Hematopoietic multipotent progenitor cell treated with erythropoietin and hydrocortisone succinate and interleukin-3 and kit ligand, for 4 days (in vitro differentiated cells): Measurements from ENCODE around the gene R3HCC1L.

ENCODE experiments used
- DNase-seq: peaks from one replicate; pipeline ENCODE4 v3.0.0-alpha.2; 2015

Gene R3HCC1L

DNA sequence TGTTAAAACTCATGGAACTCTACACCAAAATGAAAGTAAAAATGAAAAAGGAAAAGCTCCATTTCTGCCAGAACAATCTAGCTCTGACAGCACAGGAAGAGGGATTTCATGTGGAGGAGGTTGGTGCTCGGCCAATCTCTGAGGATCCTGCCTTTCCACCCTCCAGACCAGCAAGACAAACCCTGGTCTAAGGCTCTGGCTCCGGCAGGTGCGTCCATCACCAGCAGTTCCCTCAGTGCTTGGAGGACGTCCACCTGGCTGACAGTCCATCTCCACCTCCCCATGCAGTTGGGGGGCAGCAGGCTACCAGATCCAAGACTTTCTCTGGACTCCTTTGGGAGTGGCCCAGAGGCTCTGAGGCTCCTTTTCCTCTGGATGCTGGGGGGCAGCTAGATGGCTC lies 158.5 kb downstream of the R3HCC1L start:
- no peak for DNase-seq

DNA sequence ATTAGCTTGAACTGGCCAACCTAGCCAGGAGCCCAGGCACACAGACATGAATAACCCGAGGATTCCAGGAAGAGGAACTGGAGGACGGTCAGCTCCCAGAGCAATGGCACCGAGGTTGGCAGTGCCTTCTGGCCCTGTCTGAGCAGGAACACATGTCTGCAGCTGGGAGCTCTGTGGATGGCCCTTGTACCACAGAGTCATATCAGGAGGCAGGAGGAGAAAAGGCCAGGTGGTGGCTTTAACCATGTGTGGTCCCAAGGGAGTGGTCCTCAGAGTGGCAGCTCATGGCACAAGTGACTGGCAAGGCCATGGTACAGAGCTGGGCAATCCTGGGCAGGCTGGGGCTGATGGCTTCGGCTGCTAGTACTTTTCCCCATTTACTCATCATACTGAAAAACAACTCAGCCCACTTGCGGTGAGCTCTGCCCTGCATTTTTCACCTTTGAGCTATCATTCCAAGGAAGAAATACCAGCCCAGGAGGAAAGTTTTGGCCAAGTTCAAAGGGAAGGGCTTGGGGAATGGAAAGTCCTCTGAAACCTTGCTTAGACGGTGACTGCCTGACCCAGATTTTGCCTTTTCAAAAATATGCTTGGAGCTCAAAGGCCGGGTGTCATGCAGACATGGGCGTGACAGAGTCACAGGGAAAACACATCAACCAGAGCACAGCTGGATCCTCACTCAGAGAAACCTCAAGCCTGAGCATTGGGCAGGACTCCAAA lies 159.3 kb downstream of the R3HCC1L start:
- DNase-seq = no peak

DNA sequence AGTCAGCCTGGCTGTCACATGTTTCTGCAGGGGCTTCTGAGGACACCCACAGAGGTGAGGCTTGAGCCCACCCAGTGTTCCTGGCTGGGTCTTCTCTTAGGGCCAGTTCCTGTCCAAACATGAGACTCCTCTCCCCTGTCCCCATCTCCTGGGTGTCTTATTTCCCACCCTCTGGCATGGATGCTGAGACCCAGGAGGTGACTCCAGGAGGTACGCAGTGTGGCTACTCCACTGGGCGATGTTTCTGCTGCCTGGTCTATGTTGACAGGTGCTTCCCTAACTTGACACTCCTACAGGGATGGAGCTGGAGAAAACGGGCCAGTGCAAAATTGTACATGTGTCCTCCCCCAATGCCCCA lies 159.8 kb downstream of the R3HCC1L start:
- DNase-seq = no peak
